ENCODE data around the gene GUCA2B. TPM values are rescaled to one million over a fixed set of nuclear protein-coding genes. Genes with fewer than 3 reads are reported as not detected.

The GUCA2B gene
- total RNA-seq, result not detected

GRCh38 chr1:42152907-42153600 lies at the start of gene GUCA2B:
TSS of gene GUCA2B (plus strand) at chr1:42153410. CDS start at chr1:42153451, 41 bp downstream.
- 74% methylated on average over 12 of the region's 12 CpGs for WGBS
- Histone ChIP-seq H3K9me3 (no peaks in the 10 kb centered on the region), H3K27me3 (replicated peaks; ENCODE audit: insufficient read depth) (no peaks in the 10 kb centered on the region), H3K27ac (no peak within 1 kb of the TSS), H3K36me3 (no peaks in the 10 kb centered on the region), H3K4me1 (replicated peaks) (no peaks in the 10 kb centered on the region), H3K4me3 (no peak within 1 kb of the TSS)
- intact Hi-C loops (cut with DNase I), result no loop called here
- no peak for DNase-seq (ENCODE audit: low spot score)
- TF ChIP-seq POLR2A (IDR thresholded peaks at IDR 0.05) (no peak), CTCF (IDR thresholded peaks at IDR 0.05) (no peak), POLR2AphosphoS5 (IDR thresholded peaks at IDR 0.05) (no peak)

- no peaks in the 10 kb centered on the region for H3K4me1 ChIP-seq (replicated peaks)
- 79% methylated on average over 1 of the region's 1 CpG for WGBS
- TF ChIP-seq POLR2AphosphoS5 (IDR thresholded peaks at IDR 0.05) (no peak), CTCF (IDR thresholded peaks at IDR 0.05) (no peak), POLR2A (IDR thresholded peaks at IDR 0.05) (no peak)
- H3K4me3 ChIP-seq, result no peak overlapping the region
- intact Hi-C loops (cut with DNase I), result no loop called here
- H3K27me3 ChIP-seq (replicated peaks; ENCODE audit: insufficient read depth), result no peaks in the 10 kb centered on the region
- no peak overlapping the region for H3K27ac ChIP-seq
- H3K36me3 ChIP-seq, result no peaks in the 10 kb centered on the region
- DNase-seq (ENCODE audit: low spot score), result no peak
- H3K9me3 ChIP-seq, result no peaks in the 10 kb centered on the region
Observed at GRCh38 chr1:42105025-42105424, 48.2 kb upstream of the GUCA2B start.

- no peaks in the 10 kb centered on the region for H3K36me3 ChIP-seq
- no peaks in the 10 kb centered on the region for H3K4me1 ChIP-seq (replicated peaks)
- no peak for DNase-seq (ENCODE audit: low spot score)
- no peak overlapping the region for H3K27ac ChIP-seq
- H3K27me3 ChIP-seq (replicated peaks; ENCODE audit: insufficient read depth), result no peaks in the 10 kb centered on the region
- no peak for TF ChIP-seq CTCF (IDR thresholded peaks at IDR 0.05)
- no peak for TF ChIP-seq POLR2AphosphoS5 (IDR thresholded peaks at IDR 0.05)
- TF ChIP-seq POLR2A (IDR thresholded peaks at IDR 0.05), result no peak
- H3K9me3 ChIP-seq, result no peaks in the 10 kb centered on the region
- intact Hi-C loops (cut with DNase I), result no loop called here
- WGBS, result 85% methylated on average over 7 of the region's 7 CpGs
- H3K4me3 ChIP-seq, result no peak overlapping the region
Observed at GRCh38 chr1:42108309-42108708, 44.9 kb upstream of the GUCA2B start.

GRCh38 chr1:42109600-42109999 lies 43.6 kb upstream of the GUCA2B start:
- H3K27ac ChIP-seq, result no peak overlapping the region
- 89% methylated on average over 3 of the region's 3 CpGs for WGBS
- intact Hi-C loops (cut with DNase I), result no loop called here
- no peak for TF ChIP-seq POLR2A (IDR thresholded peaks at IDR 0.05)
- no peak for TF ChIP-seq POLR2AphosphoS5 (IDR thresholded peaks at IDR 0.05)
- TF ChIP-seq CTCF (IDR thresholded peaks at IDR 0.05), result no peak
- H3K27me3 ChIP-seq (replicated peaks; ENCODE audit: insufficient read depth), result no peaks in the 10 kb centered on the region
- no peaks in the 10 kb centered on the region for H3K4me1 ChIP-seq (replicated peaks)
- no peak for DNase-seq (ENCODE audit: low spot score)
- H3K36me3 ChIP-seq, result no peaks in the 10 kb centered on the region
- H3K9me3 ChIP-seq, result no peaks in the 10 kb centered on the region
- H3K4me3 ChIP-seq, result no peak overlapping the region

GRCh38 chr1:42114229-42114628 lies 39.0 kb upstream of the GUCA2B start:
- TF ChIP-seq POLR2AphosphoS5 (IDR thresholded peaks at IDR 0.05) (no peak), CTCF (IDR thresholded peaks at IDR 0.05) (no peak)
- H3K4me1 ChIP-seq (replicated peaks), result no peaks in the 10 kb centered on the region
- H3K4me3 ChIP-seq, result no peak overlapping the region
- 78% methylated on average over 5 of the region's 5 CpGs for WGBS
- no peaks in the 10 kb centered on the region for H3K27me3 ChIP-seq (replicated peaks; ENCODE audit: insufficient read depth)
- H3K9me3 ChIP-seq, result no peaks in the 10 kb centered on the region
- H3K27ac ChIP-seq, result no peak overlapping the region
- no peaks in the 10 kb centered on the region for H3K36me3 ChIP-seq
- intact Hi-C loops (cut with DNase I), result no loop called here
- no peak for DNase-seq (ENCODE audit: low spot score)

Measured in prostate gland (tissue), 2 donors.